GM10248 (cell line): Measurements from ENCODE around the gene CDKL1.

Source experiments
- CTCF ChIA-PET: fragments of 300-600 bp; sonication (Branson Sonifier 250); formaldehyde crosslinking; extraction: SDS; loops from one replicate; lab custom pipeline; 2021; ENCODE audit warnings: antibody characterized with exemption; lab: Yijun Ruan, JAX
- POLR2A ChIA-PET: fragments of 350-650 bp; sonication (Branson Sonifier 250); formaldehyde crosslinking; extraction: SDS; loops from one replicate; lab custom pipeline; 2020; ENCODE audit warnings: antibody characterized with exemption; lab: Yijun Ruan, JAX
- DNase-seq: peaks from one replicate; pipeline ENCODE4 v3.0.0; 2012; ENCODE audit errors: extremely low spot score
- TF ChIP-seq, protein P1 (sequence below): IDR thresholded peaks from 2 replicates; pipeline ENCODE4 v1.5.1; 2012; ENCODE audit warnings: mild to moderate bottlenecking, low read depth; ENCODE audit errors: extremely low read depth, missing control alignments, control extremely low read depth

CDKL1 gene

DNA sequence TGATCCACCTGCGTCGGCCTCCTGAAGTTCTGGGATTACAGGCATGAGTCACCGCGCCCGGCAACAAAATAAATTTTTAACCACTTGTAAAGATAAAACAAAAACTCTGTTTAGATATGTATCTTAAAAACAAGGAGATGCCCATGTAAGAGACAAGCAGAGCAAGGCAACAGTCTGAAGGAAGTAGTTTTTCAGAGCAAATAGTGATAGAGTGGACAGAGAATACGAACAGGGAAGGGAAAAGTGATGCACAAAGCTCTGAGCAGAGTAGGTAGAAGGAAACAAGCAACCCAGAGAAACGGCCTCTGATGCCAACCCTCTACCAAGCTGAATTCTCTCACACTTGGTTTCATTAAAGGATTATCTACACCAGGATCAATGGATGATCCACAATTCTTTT lies 24.8 kb upstream of the CDKL1 start:
- DNase-seq = no peak
- TF ChIP-seq, protein P1, sequence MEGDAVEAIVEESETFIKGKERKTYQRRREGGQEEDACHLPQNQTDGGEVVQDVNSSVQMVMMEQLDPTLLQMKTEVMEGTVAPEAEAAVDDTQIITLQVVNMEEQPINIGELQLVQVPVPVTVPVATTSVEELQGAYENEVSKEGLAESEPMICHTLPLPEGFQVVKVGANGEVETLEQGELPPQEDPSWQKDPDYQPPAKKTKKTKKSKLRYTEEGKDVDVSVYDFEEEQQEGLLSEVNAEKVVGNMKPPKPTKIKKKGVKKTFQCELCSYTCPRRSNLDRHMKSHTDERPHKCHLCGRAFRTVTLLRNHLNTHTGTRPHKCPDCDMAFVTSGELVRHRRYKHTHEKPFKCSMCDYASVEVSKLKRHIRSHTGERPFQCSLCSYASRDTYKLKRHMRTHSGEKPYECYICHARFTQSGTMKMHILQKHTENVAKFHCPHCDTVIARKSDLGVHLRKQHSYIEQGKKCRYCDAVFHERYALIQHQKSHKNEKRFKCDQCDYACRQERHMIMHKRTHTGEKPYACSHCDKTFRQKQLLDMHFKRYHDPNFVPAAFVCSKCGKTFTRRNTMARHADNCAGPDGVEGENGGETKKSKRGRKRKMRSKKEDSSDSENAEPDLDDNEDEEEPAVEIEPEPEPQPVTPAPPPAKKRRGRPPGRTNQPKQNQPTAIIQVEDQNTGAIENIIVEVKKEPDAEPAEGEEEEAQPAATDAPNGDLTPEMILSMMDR = no peak
- ChIA-PET POLR2A (no interaction called here), CTCF (interaction anchor here (0.7 to 3.0 kb wide), 2 partner anchors 11 to 12 kb away, joined by 3 to 13 read pairs; no protein-coding TSS in a partner anchor)

DNA sequence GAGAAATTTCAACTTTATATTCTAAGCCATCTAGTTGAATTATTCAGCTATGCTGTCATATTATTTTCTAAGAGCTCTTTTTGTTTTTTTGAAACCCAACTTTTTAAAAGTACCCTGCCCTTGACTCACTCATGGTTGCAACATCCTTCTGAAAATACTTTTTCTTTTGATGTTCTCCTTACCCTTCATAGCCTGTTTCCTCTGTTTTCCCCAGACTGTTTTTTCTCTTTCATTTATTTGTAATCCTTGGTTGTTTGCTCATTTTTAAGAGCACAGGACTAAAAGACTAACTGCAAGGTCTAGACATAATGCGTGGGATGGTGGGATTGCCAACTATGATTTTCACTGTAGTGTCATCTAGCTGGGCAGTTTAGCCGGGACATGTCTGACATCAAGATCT lies 21.2 kb upstream of the CDKL1 start:
- no peak for DNase-seq
- TF ChIP-seq, protein P1 = no peak
- CTCF ChIA-PET = no interaction called here
- POLR2A ChIA-PET = no interaction called here

DNA sequence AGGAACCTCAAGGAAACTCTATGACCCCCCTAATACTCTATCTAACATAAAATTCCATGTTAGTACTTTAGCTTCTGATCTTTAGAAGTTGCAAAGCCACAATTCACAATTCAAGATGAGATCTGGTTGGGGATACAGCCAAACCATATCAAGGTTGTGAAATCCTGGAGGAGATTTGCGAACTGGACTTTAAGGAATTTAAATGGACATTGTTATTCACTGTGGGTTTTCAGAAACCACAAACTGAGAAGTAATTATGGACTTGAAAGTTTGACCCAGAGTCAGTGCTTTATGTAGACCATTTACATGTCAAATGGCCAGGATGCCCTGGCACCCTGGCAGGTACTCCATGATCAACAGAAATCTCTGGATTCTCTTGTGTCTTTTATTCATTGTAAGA lies 14.2 kb upstream of the CDKL1 start:
- ChIA-PET CTCF (interaction anchor here (0.7 to 3.1 kb wide), 3 partner anchors 9 to 11 kb away, joined by 3 to 16 read pairs (median 13); no protein-coding TSS in a partner anchor), POLR2A (no interaction called here)
- TF ChIP-seq, protein P1 = no peak
- no peak for DNase-seq

DNA sequence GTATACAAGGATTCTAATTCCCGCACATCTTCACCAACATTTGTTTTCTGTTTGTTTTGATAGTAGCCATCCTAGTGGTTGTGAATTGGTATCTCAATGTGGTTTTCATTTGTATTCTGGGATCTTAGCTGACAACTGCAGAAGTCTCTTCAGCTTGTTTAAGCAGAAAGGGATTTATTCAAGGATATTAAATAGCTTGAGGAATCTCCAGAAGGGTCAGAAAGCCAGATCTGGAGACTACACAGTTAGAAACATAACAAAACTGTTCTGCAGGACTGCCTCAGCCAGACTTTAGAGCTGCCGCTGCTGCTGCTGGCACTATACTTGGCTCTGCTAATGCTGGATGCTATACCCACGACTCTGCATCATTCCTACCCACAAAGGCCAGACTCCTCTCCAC lies 13.4 kb upstream of the CDKL1 start:
- TF ChIP-seq, protein P1 = no peak
- ChIA-PET CTCF (interaction anchor here (2.4 to 3.1 kb wide), 2 partner anchors 9 to 12 kb away, joined by 13 to 16 read pairs; no protein-coding TSS in a partner anchor), POLR2A (no interaction called here)
- DNase-seq = no peak

DNA sequence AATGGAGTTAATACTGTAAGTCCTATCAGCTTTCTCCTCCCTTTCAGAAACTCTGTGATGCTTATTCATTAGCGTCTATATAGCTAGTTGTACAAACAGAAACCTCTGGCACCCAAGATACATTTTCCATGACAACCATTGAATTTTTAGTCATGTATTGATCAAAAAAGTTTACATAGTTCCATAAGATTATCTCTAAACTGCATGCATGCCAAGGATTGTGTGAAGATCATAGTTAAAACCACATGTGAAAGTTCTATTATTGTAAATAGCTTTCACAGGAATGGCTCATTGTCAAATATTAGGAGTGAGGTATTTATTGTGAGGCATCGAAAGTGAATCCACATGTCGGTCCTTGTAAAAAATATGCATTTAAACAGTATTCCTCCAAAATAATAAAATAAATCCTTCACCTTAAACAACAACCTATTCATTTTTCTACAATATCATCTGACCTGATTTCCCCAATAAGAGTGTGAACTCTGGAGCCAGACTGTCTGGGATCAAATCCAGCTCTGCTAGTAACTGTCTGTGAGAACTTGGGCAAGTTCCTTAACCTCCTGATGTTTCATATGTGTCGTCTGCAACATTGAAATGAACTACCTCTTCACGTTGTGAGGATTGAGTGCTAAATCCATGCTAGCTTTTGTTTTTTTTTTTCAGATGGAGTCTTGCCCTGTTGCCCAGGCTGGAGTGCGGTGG lies 10.6 kb upstream of the CDKL1 start:
- TF ChIP-seq, protein P1 = no peak
- no peak for DNase-seq
- CTCF ChIA-PET = interaction anchor here (1.1 kb wide), 1 partner anchor 37 kb away, joined by 3 read pairs; no protein-coding TSS in a partner anchor
- POLR2A ChIA-PET = no interaction called here

DNA sequence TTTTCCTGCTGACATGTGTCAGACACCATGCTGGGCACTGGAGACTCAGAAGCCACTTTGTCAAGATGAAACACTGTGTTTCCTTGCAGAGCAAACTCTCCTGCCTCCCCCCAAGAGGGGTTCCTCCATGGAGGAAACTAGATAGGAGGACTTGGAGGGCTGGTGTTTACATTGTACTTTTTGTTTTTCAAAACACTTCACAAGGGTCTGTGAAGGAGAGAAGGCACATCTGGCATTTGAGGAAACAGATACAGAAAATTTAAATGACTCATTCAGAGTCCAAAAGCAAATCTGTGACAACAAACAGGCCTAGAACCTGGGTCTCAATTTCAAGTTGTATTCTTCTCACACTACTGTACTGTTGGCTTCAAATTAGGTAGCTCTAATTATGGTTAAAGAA lies 6.7 kb upstream of the CDKL1 start:
- CTCF ChIA-PET = interaction anchor here (0.8 to 1.4 kb wide), 4 partner anchors 10 to 86 kb away, joined by 3 to 4 read pairs (median 3); no protein-coding TSS in a partner anchor
- TF ChIP-seq, protein P1 = no peak
- DNase-seq = no peak
- POLR2A ChIA-PET = no interaction called here
